Mucosa of rectum (tissue), 2 donors: ENCODE measurements around the gene CBLN1.

Source experiments
- H3K27ac ChIP-seq, 2 donors: one replicate each; pipeline ENCODE4 v1.7.0; 2013; ENCODE audit warnings: inconsistent platforms in 2 of 2, low read depth in 2 of 2, low read length in 2 of 2
- H3K27me3 ChIP-seq, 2 donors: one replicate each; pipeline ENCODE4 v1.7.0; 2013; ENCODE audit warnings: low read length in 2 of 2; ENCODE audit not compliant: control insufficient read depth in 2 of 2, insufficient read depth in 2 of 2
- H3K36me3 ChIP-seq, 2 donors: one replicate each; pipeline ENCODE4 v1.7.0; 2013; ENCODE audit warnings: low read length in 2 of 2; ENCODE audit not compliant: control insufficient read depth in 2 of 2, insufficient read depth in 2 of 2
- H3K4me1 ChIP-seq, 2 donors: one replicate each; pipeline ENCODE4 v1.7.0; 2013; ENCODE audit warnings: low read length in 2 of 2, mild to moderate bottlenecking in 1 of 2; ENCODE audit not compliant: control insufficient read depth in 2 of 2, insufficient read depth in 2 of 2
- H3K4me3 ChIP-seq, 2 donors: one replicate each; pipeline ENCODE4 v1.7.0; 2013; ENCODE audit warnings: low read length in 2 of 2
- H3K9ac ChIP-seq, 2 donors: one replicate each; pipeline ENCODE4 v1.7.0; 2013; ENCODE audit warnings: low read length in 2 of 2, low read depth in 1 of 2, mild to moderate bottlenecking in 1 of 2
- H3K9me3 ChIP-seq, 2 donors: one replicate each; pipeline ENCODE4 v1.7.0; 2013; ENCODE audit warnings: low read length in 2 of 2; ENCODE audit not compliant: control insufficient read depth in 2 of 2
- donor health status: healthy.
- donor health status: Normal muscosa, but diverticular disease.

Gene CBLN1

GRCh38 chr16:49278567-49278827 is 3.1 kb downstream of the CBLN1 start:
- Histone ChIP-seq H3K9ac (no peak overlapping the region), H3K9me3 (peaks cover 0 to 2% of the 10 kb centered on the region in 2 donors), H3K4me1 (peaks cover 7 to 8% of the 10 kb centered on the region in 2 donors), H3K27me3 (peaks cover 69% of the 10 kb centered on the region in 2 donors), H3K27ac (no peak overlapping the region), H3K36me3 (no peaks in the 10 kb centered on the region), H3K4me3 (no peak overlapping the region)

DNA sequence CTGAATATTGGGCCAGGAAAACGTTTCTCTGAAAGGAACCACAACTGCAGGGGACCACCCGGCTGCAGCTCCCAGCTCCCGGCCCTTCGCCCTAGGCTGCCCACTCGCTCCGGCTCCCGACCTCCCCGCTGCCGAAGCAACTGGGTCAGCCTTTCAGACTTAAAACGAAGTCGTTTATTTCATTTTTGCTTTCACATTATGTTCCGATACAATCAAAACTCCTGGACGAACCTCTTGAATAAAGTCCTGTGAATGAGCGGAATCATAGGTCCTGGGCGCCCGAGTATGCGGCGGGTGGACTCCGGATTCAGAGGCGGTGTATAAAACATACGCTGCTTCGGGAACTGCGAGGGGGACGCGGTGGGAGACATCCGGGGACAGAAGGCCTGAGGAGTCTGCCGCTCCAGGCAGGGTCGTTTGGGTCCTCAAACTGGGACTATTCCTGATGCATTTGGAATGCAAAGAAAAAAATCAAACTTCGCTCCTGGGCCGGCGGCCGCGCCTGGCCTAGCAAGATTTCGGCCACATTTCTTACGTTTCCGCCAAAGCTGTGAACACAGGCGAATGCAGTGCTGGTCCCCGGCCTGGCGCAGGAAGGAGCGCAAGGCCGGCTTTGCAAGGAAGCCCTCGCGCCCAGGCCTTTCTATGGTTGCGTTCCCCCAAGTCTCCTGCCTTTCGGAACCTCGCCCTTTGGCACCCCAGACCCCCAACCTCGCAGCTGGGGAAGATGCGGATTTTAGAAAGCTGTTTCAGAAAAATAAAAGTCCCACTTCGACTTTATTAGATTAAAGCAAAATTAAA is 3.7 kb downstream of the CBLN1 start:
- Histone ChIP-seq H3K4me3 (no peak overlapping the region), H3K27me3 (peaks cover 69 to 72% of the 10 kb centered on the region in 2 donors), H3K36me3 (no peaks in the 10 kb centered on the region), H3K4me1 (peaks cover 5 to 7% of the 10 kb centered on the region in 2 donors), H3K9me3 (peaks cover 0 to 2% of the 10 kb centered on the region in 2 donors), H3K9ac (no peak overlapping the region), H3K27ac (no peak overlapping the region)

DNA sequence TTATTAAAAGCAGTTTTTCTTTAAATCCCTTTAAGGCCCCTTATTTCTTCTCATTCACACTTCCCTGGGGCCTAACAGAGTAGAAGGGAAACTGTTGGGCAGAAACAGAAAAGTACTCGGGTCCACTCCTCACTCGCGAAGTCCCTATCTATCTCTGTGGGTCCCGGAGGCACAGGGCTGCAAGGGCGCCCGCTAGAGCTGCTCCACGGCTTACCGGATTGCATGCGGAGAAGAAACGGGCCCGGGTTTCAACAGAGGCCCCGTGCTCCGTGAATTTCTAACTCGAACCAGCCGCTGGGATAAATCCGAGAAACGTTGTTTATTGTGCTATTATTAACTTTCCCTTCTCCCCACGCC is 4.3 kb downstream of the CBLN1 start:
- peaks cover 0 to under 1% of the 10 kb centered on the region in 2 donors for H3K4me1 ChIP-seq
- no peaks in the 10 kb centered on the region for H3K9me3 ChIP-seq
- H3K27me3 ChIP-seq: peaks cover 65 to 68% of the 10 kb centered on the region in 2 donors
- no peaks in the 10 kb centered on the region for H3K36me3 ChIP-seq
- H3K27ac ChIP-seq: no peak overlapping the region
- no peak overlapping the region for H3K9ac ChIP-seq
- no peak overlapping the region for H3K4me3 ChIP-seq

- Histone ChIP-seq H3K9me3 (no peaks in the 10 kb centered on the region), H3K27ac (no peak overlapping the region), H3K4me3 (no peak overlapping the region), H3K27me3 (peaks cover 65 to 68% of the 10 kb centered on the region in 2 donors), H3K36me3 (no peaks in the 10 kb centered on the region), H3K9ac (no peak overlapping the region), H3K4me1 (no peaks in the 10 kb centered on the region)
Measured at GRCh38 chr16:49276646-49277385, 4.8 kb downstream of the CBLN1 start.

- H3K9me3 ChIP-seq: no peaks in the 10 kb centered on the region
Measured at GRCh38 chr16:49275870-49276269, 5.8 kb downstream of the CBLN1 start.

DNA sequence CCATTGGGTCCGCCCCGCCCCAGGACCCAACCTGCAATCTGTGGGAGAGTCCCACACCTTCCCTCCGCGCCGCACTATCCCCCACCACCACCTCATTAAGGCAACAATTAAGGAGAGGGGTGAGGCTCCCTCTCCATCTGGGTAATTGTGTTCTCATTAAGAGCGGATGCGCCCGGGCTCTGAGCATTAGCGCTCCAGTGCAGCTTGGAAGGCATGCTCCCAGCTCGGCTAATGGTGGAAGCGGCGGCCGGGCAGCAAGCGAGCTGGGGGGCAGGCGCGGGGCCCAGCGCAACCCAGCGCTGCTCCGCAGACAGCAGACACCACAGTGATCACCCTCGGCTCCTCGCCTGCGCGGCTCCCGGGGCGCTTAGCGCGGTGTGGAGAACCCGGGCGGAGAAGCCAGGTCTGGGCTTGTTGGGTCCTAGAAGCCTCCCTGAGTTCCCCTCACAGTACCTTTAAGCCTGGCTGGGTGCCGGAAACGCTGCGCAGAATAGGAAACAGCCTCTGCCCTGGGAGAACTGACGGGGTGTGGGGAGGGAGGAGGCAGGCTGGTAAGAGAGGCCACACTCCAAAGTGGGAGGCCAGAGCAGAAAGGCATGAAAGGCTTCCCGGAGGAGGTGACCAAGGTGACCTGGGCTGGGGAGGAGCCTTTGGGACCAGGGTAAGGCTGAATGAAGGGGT is 6.4 kb downstream of the CBLN1 start:
- H3K9ac ChIP-seq: no peak overlapping the region
- no peaks in the 10 kb centered on the region for H3K36me3 ChIP-seq
- no peaks in the 10 kb centered on the region for H3K9me3 ChIP-seq
- peaks cover 55 to 58% of the 10 kb centered on the region in 2 donors for H3K27me3 ChIP-seq
- H3K4me1 ChIP-seq: no peaks in the 10 kb centered on the region
- no peak overlapping the region for H3K4me3 ChIP-seq
- no peak overlapping the region for H3K27ac ChIP-seq

More at GRCh38 chr16:49275870-49276269, 5.8 kb downstream of the CBLN1 start:
- H3K27ac ChIP-seq: no peak overlapping the region
- peaks cover 62 to 65% of the 10 kb centered on the region in 2 donors for H3K27me3 ChIP-seq
- no peak overlapping the region for H3K4me3 ChIP-seq
- H3K36me3 ChIP-seq: no peaks in the 10 kb centered on the region
- no peaks in the 10 kb centered on the region for H3K4me1 ChIP-seq
- no peak overlapping the region for H3K9ac ChIP-seq

DNA sequence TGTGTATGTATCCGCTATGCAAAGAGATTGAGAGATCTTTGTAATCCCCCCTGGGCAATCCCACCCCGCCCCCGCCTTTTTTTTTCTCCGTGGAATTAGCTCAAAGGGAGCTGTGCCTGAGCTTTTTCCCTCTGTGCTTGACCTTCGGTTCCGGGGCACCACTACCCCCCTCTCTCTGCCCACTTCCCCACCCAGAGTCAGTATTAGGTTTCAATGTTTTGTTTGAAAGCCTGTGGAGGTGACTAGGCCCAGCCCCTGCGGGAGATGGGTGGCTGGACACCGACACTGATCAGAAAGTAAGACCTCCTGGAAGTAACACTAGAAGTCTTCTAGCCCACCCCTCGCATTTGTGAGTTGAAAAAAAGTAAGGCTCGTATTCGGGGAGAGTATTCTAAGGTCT is 7.0 kb downstream of the CBLN1 start:
- Histone ChIP-seq H3K4me1 (no peaks in the 10 kb centered on the region), H3K27ac (no peak overlapping the region), H3K9ac (no peak overlapping the region), H3K9me3 (no peaks in the 10 kb centered on the region), H3K27me3 (peaks cover 52% of the 10 kb centered on the region in 2 donors), H3K4me3 (no peak overlapping the region), H3K36me3 (no peaks in the 10 kb centered on the region)

DNA sequence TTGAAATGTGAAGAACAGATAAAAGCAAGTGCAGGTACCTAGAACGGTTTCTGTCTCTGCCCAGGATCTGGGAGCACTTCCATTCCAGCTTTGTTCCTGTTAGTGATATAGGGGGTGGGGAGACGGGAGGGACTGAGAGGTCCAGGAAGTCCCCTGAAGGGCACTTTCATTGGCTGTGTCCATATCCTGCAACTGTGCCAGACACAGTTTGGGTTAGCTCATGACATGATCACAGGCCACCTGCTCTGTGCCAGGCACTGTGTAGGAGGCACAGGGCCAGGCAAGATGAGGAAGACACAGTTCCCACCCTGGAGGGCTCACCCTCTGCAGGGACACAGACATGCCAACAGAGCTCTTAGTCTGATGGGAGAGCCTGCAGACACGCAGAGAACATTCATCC is 7.9 kb downstream of the CBLN1 start:
- H3K4me1 ChIP-seq: no peaks in the 10 kb centered on the region
- H3K9ac ChIP-seq: no peak overlapping the region
- peaks cover 44 to 45% of the 10 kb centered on the region in 2 donors for H3K27me3 ChIP-seq
- no peaks in the 10 kb centered on the region for H3K9me3 ChIP-seq
- H3K36me3 ChIP-seq: no peaks in the 10 kb centered on the region
- H3K27ac ChIP-seq: no peak overlapping the region
- H3K4me3 ChIP-seq: no peak overlapping the region

DNA sequence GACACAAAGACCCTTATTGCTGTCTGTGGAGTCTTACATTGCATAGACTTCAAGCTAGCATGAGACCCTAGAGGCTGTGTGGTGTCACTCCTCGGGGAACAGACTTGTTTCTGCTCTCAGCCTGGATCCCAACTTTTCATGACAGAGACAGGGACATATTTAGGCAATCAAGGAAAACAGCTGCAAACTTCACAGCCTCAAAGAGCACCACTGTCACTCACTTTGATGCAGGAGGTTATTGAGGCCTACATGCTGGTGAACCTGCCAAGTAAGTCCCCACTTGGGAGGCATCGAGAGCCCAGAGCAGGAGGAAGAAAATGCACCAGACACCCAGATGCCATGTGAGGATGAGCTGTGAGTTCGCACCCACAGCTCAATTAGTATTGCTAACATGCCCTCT is 10.3 kb downstream of the CBLN1 start:
- Histone ChIP-seq H3K4me3 (no peak overlapping the region), H3K9ac (no peak overlapping the region), H3K27me3 (peaks cover 20 to 25% of the 10 kb centered on the region in 2 donors), H3K4me1 (no peaks in the 10 kb centered on the region), H3K9me3 (no peaks in the 10 kb centered on the region), H3K27ac (no peak overlapping the region), H3K36me3 (no peaks in the 10 kb centered on the region)

DNA sequence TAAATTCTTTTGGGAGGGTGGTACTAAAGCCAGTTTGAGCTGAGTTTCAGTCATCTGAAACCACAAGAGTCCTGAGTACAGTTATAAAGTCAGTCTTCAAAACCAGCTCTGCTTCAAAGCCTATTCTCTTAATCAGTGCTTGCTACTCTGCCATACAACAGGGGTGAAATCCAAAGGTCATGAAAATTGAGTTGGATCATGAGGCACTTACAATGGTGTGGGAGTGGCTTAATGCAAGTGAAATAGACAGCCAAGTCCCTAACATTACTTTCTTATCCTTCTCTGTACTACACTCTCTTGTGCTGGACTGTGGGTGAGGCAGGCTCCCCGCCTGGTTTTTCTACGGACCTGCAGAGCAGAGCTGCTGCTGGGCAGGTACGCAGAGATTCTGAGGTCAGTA is 12.4 kb downstream of the CBLN1 start:
- Histone ChIP-seq H3K9ac (no peak overlapping the region), H3K27me3 (peaks cover 10 to 12% of the 10 kb centered on the region in 2 donors), H3K9me3 (no peaks in the 10 kb centered on the region), H3K27ac (no peak overlapping the region), H3K4me3 (no peak overlapping the region), H3K4me1 (no peaks in the 10 kb centered on the region), H3K36me3 (no peaks in the 10 kb centered on the region)
